PFSK-1 (cell line): ENCODE data around the gene PLPPR1.

Experiments
- FOXP2 ChIP-seq: optimal IDR thresholded peaks from 2 replicates; pipeline ENCODE3; 2011; ENCODE audit warnings: borderline replicate concordance, control low read depth, inconsistent platforms; ENCODE audit not compliant: insufficient read depth; ENCODE audit errors: extremely low read length, extremely low read depth
- POLR2AphosphoS5 ChIP-seq: IDR thresholded peaks from 2 replicates; pipeline ENCODE4 v1.6.1; 2012; ENCODE audit warnings: low read depth, mild to moderate bottlenecking, control low read depth, low read length, moderate library complexity
- REST ChIP-seq, 2 experiments: IDR thresholded peaks; 2 replicates each; pipeline versions ENCODE4 v1.6.1 to v1.8.0; 2011 to 2012; ENCODE audit warnings: low read depth in 2 of 2, low read length in 2 of 2, control low read depth in 1 of 2, inconsistent platforms in 1 of 2, mild to moderate bottlenecking in 1 of 2, moderate library complexity in 1 of 2; ENCODE audit not compliant: insufficient read depth in 1 of 2
- SIN3A ChIP-seq: IDR thresholded peaks from 2 replicates; pipeline ENCODE4 v1.6.1; 2012; ENCODE audit warnings: mild to moderate bottlenecking, low read length, moderate library complexity, borderline replicate concordance; ENCODE audit not compliant: insufficient read depth
- TAF1 ChIP-seq: IDR thresholded peaks from 2 replicates; pipeline ENCODE4 v1.6.1; 2012; ENCODE audit warnings: low read length, control low read depth, borderline replicate concordance; ENCODE audit not compliant: insufficient read depth

The PLPPR1 gene

GRCh38 chr9:101172616-101173015 is 144.1 kb downstream of the PLPPR1 start:
- TF ChIP-seq SIN3A: no peak
- TF ChIP-seq TAF1: no peak
- no peak for TF ChIP-seq REST (IDR thresholded peaks at IDR 0.05; ENCODE audit: insufficient read depth in 1 of 2, low read depth in 2 of 2, low read length in 2 of 2)
- TF ChIP-seq FOXP2: no peak
- TF ChIP-seq POLR2AphosphoS5: no peak

- TF ChIP-seq SIN3A (no peak), TAF1 (no peak), FOXP2 (no peak), REST (IDR thresholded peaks at IDR 0.05; ENCODE audit: insufficient read depth in 1 of 2, low read depth in 2 of 2, low read length in 2 of 2) (no peak), POLR2AphosphoS5 (no peak)
Observed at GRCh38 chr9:101173907-101174306, 145.4 kb downstream of the PLPPR1 start.

- TF ChIP-seq FOXP2: no peak
- no peak for TF ChIP-seq TAF1
- TF ChIP-seq REST (IDR thresholded peaks at IDR 0.05; ENCODE audit: insufficient read depth in 1 of 2, low read depth in 2 of 2, low read length in 2 of 2): no peak
- no peak for TF ChIP-seq POLR2AphosphoS5
- TF ChIP-seq SIN3A: no peak
Observed at GRCh38 chr9:101176384-101176783, 147.9 kb downstream of the PLPPR1 start.

- TF ChIP-seq SIN3A (no peak), FOXP2 (no peak), REST (IDR thresholded peaks at IDR 0.05; ENCODE audit: insufficient read depth in 1 of 2, low read depth in 2 of 2, low read length in 2 of 2) (no peak), POLR2AphosphoS5 (no peak), TAF1 (no peak)
Observed at GRCh38 chr9:101184813-101185278, 156.3 kb downstream of the PLPPR1 start.

- TF ChIP-seq SIN3A (no peak), FOXP2 (no peak), REST (IDR thresholded peaks at IDR 0.05; ENCODE audit: insufficient read depth in 1 of 2, low read depth in 2 of 2, low read length in 2 of 2) (no peak), POLR2AphosphoS5 (no peak), TAF1 (no peak)
Observed at GRCh38 chr9:101191723-101192122, 163.2 kb downstream of the PLPPR1 start.
